ENCODE results near the gene PCID2. TPM values are rescaled to one million over a fixed set of nuclear protein-coding genes. Genes with fewer than 3 reads are reported as not detected.
A peak's percentile ranks its signal among the peaks of the same experiment; 100 is the strongest.

The PCID2 gene
- total and polyA plus RNA-seq, 2 experiments from 2014 or later, result 79.6 to 107 TPM

DNA sequence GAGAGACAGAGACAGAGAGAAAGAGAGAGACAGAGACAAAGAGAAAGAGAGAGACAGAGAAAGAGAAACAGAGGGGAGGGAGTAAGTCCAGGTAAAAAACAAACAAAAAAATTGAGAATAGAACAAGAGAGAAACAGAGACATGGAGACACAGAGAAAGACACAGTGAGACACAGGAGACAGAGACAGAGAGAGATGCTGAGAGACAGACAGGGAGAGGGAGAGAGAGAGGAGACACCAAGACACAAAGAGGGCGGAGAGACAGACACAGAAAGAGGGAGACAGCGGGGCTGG is 55.8 kb downstream of the PCID2 start:
- Histone ChIP-seq H3K4me1 (ENCODE audit: insufficient read depth) (0 out of 2 replicates have a peak, but pooled peaks cover 4% of the 10 kb centered on the region), H3K36me3 (ENCODE audit: insufficient read depth) (no peaks in the 10 kb centered on the region), H4K20me1 (replicated peaks; ENCODE audit: insufficient read depth) (no peaks in the 10 kb centered on the region), H2AFZ (peak overlapping the region; percentile 92), H3K4me2 (peak overlapping the region; percentile 97), H3K79me2 (replicated peaks; ENCODE audit: insufficient read depth) (no peaks in the 10 kb centered on the region), H3K27me3 (ENCODE audit: insufficient read depth) (peaks cover 22% of the 10 kb centered on the region), H3K4me3 (peak overlapping the region; percentile 72), H3K9me2 (ENCODE audit: insufficient read depth) (no peaks in the 10 kb centered on the region), H3F3A (replicated peaks; ENCODE audit: low read depth) (peaks cover 17% of the 10 kb centered on the region), H3K27ac (ENCODE audit: low read depth) (no peak overlapping the region)
- no peak for ATAC-seq
- DNase-seq (ENCODE audit: low spot score), result no peak
- TF ChIP-seq, protein P1, sequence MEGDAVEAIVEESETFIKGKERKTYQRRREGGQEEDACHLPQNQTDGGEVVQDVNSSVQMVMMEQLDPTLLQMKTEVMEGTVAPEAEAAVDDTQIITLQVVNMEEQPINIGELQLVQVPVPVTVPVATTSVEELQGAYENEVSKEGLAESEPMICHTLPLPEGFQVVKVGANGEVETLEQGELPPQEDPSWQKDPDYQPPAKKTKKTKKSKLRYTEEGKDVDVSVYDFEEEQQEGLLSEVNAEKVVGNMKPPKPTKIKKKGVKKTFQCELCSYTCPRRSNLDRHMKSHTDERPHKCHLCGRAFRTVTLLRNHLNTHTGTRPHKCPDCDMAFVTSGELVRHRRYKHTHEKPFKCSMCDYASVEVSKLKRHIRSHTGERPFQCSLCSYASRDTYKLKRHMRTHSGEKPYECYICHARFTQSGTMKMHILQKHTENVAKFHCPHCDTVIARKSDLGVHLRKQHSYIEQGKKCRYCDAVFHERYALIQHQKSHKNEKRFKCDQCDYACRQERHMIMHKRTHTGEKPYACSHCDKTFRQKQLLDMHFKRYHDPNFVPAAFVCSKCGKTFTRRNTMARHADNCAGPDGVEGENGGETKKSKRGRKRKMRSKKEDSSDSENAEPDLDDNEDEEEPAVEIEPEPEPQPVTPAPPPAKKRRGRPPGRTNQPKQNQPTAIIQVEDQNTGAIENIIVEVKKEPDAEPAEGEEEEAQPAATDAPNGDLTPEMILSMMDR (conservative IDR thresholded peaks at IDR 0.05; ENCODE audit: low read depth in 2 of 2), result no peak
- TF ChIP-seq, protein P2, sequence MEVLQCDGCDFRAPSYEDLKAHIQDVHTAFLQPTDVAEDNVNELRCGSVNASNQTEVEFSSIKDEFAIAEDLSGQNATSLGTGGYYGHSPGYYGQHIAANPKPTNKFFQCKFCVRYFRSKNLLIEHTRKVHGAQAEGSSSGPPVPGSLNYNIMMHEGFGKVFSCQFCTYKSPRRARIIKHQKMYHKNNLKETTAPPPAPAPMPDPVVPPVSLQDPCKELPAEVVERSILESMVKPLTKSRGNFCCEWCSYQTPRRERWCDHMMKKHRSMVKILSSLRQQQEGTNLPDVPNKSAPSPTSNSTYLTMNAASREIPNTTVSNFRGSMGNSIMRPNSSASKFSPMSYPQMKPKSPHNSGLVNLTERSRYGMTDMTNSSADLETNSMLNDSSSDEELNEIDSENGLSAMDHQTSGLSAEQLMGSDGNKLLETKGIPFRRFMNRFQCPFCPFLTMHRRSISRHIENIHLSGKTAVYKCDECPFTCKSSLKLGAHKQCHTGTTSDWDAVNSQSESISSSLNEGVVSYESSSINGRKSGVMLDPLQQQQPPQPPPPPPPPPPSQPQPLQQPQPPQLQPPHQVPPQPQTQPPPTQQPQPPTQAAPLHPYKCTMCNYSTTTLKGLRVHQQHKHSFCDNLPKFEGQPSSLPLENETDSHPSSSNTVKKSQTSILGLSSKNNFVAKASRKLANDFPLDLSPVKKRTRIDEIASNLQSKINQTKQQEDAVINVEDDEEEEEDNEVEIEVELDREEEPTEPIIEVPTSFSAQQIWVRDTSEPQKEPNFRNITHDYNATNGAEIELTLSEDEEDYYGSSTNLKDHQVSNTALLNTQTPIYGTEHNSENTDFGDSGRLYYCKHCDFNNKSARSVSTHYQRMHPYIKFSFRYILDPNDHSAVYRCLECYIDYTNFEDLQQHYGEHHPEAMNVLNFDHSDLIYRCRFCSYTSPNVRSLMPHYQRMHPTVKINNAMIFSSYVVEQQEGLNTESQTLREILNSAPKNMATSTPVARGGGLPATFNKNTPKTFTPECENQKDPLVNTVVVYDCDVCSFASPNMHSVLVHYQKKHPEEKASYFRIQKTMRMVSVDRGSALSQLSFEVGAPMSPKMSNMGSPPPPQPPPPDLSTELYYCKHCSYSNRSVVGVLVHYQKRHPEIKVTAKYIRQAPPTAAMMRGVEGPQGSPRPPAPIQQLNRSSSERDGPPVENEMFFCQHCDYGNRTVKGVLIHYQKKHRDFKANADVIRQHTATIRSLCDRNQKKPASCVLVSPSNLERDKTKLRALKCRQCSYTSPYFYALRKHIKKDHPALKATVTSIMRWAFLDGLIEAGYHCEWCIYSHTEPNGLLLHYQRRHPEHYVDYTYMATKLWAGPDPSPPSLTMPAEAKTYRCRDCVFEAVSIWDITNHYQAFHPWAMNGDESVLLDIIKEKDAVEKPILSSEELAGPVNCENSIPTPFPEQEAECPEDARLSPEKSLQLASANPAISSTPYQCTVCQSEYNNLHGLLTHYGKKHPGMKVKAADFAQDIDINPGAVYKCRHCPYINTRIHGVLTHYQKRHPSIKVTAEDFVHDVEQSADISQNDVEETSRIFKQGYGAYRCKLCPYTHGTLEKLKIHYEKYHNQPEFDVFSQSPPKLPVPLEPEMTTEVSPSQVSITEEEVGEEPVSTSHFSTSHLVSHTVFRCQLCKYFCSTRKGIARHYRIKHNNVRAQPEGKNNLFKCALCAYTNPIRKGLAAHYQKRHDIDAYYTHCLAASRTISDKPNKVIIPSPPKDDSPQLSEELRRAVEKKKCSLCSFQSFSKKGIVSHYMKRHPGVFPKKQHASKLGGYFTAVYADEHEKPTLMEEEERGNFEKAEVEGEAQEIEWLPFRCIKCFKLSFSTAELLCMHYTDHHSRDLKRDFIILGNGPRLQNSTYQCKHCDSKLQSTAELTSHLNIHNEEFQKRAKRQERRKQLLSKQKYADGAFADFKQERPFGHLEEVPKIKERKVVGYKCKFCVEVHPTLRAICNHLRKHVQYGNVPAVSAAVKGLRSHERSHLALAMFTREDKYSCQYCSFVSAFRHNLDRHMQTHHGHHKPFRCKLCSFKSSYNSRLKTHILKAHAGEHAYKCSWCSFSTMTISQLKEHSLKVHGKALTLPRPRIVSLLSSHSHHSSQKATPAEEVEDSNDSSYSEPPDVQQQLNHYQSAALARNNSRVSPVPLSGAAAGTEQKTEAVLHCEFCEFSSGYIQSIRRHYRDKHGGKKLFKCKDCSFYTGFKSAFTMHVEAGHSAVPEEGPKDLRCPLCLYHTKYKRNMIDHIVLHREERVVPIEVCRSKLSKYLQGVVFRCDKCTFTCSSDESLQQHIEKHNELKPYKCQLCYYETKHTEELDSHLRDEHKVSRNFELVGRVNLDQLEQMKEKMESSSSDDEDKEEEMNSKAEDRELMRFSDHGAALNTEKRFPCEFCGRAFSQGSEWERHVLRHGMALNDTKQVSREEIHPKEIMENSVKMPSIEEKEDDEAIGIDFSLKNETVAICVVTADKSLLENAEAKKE (CRISPR knock-in tag; IDR thresholded peaks at IDR 0.05), result no peak
- TF ChIP-seq NANOG (IDR thresholded peaks at IDR 0.05; ENCODE audit: borderline replicate concordance) (no peak), ZNF114 (CRISPR knock-in tag; IDR thresholded peaks at IDR 0.05) (no peak), STAT1 (IDR thresholded peaks at IDR 0.05; ENCODE audit: unreplicated experiment) (no peak), CREB1 (CRISPR knock-in tag; IDR thresholded peaks at IDR 0.05; ENCODE audit: low read depth) (no peak), EZH2 (IDR thresholded peaks at IDR 0.05; ENCODE audit: low read depth, unreplicated experiment) (no peak)
- TF ChIP-seq, protein P3, sequence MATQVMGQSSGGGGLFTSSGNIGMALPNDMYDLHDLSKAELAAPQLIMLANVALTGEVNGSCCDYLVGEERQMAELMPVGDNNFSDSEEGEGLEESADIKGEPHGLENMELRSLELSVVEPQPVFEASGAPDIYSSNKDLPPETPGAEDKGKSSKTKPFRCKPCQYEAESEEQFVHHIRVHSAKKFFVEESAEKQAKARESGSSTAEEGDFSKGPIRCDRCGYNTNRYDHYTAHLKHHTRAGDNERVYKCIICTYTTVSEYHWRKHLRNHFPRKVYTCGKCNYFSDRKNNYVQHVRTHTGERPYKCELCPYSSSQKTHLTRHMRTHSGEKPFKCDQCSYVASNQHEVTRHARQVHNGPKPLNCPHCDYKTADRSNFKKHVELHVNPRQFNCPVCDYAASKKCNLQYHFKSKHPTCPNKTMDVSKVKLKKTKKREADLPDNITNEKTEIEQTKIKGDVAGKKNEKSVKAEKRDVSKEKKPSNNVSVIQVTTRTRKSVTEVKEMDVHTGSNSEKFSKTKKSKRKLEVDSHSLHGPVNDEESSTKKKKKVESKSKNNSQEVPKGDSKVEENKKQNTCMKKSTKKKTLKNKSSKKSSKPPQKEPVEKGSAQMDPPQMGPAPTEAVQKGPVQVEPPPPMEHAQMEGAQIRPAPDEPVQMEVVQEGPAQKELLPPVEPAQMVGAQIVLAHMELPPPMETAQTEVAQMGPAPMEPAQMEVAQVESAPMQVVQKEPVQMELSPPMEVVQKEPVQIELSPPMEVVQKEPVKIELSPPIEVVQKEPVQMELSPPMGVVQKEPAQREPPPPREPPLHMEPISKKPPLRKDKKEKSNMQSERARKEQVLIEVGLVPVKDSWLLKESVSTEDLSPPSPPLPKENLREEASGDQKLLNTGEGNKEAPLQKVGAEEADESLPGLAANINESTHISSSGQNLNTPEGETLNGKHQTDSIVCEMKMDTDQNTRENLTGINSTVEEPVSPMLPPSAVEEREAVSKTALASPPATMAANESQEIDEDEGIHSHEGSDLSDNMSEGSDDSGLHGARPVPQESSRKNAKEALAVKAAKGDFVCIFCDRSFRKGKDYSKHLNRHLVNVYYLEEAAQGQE (IDR thresholded peaks at IDR 0.05; ENCODE audit: unreplicated experiment), result no peak
- H3K27ac Mint-ChIP-seq, result no peak overlapping the region
- peaks cover 21% of the 10 kb centered on the region for H3K4me1 Mint-ChIP-seq
- peaks cover 3% of the 10 kb centered on the region; the same call in 1 of the 3 replicates for H3K9me3 Mint-ChIP-seq
- peaks cover 27% of the 10 kb centered on the region for H3K27me3 Mint-ChIP-seq (ENCODE audit: insufficient read depth, low read depth, poor library complexity)
- peak overlapping the region; percentile 66 for H3K4me3 Mint-ChIP-seq
- H3K36me3 Mint-ChIP-seq (ENCODE audit: low read depth), result no peaks in the 10 kb centered on the region; the same call in 2 of the 3 replicates
